ENCODE results near the gene MSLN.

DNA sequence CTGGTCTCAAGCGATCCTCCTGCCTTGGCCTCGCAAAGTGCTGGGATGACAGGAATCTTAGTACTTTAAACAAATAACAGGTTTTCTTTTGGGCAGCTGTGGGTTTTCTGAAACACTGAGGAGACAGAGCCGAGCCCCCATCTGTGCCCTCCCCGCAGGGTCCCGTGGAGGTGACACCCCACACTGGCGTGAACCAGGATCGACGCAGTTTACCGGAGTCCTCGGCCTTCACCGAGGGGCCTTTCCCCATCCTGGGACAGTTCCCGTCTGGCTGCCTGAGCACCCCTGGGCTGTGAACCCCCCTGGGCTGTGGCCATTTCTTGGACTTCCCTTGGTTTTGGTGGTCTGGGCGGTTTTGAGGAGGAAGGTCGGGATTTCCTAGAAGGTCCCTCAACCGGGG lies 55.3 kb downstream of the MSLN start:
- TF ChIP-seq, protein P1, sequence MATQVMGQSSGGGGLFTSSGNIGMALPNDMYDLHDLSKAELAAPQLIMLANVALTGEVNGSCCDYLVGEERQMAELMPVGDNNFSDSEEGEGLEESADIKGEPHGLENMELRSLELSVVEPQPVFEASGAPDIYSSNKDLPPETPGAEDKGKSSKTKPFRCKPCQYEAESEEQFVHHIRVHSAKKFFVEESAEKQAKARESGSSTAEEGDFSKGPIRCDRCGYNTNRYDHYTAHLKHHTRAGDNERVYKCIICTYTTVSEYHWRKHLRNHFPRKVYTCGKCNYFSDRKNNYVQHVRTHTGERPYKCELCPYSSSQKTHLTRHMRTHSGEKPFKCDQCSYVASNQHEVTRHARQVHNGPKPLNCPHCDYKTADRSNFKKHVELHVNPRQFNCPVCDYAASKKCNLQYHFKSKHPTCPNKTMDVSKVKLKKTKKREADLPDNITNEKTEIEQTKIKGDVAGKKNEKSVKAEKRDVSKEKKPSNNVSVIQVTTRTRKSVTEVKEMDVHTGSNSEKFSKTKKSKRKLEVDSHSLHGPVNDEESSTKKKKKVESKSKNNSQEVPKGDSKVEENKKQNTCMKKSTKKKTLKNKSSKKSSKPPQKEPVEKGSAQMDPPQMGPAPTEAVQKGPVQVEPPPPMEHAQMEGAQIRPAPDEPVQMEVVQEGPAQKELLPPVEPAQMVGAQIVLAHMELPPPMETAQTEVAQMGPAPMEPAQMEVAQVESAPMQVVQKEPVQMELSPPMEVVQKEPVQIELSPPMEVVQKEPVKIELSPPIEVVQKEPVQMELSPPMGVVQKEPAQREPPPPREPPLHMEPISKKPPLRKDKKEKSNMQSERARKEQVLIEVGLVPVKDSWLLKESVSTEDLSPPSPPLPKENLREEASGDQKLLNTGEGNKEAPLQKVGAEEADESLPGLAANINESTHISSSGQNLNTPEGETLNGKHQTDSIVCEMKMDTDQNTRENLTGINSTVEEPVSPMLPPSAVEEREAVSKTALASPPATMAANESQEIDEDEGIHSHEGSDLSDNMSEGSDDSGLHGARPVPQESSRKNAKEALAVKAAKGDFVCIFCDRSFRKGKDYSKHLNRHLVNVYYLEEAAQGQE (IDR thresholded peaks at IDR 0.05; ENCODE audit: unreplicated experiment), result no peak
- TF ChIP-seq, protein P2, sequence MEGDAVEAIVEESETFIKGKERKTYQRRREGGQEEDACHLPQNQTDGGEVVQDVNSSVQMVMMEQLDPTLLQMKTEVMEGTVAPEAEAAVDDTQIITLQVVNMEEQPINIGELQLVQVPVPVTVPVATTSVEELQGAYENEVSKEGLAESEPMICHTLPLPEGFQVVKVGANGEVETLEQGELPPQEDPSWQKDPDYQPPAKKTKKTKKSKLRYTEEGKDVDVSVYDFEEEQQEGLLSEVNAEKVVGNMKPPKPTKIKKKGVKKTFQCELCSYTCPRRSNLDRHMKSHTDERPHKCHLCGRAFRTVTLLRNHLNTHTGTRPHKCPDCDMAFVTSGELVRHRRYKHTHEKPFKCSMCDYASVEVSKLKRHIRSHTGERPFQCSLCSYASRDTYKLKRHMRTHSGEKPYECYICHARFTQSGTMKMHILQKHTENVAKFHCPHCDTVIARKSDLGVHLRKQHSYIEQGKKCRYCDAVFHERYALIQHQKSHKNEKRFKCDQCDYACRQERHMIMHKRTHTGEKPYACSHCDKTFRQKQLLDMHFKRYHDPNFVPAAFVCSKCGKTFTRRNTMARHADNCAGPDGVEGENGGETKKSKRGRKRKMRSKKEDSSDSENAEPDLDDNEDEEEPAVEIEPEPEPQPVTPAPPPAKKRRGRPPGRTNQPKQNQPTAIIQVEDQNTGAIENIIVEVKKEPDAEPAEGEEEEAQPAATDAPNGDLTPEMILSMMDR (conservative IDR thresholded peaks at IDR 0.05; ENCODE audit: low read depth in 2 of 2), result no peak
- TF ChIP-seq EZH2 (IDR thresholded peaks at IDR 0.05; ENCODE audit: low read depth, unreplicated experiment) (no peak), POLR2AphosphoS5 (IDR thresholded peaks at IDR 0.05; ENCODE audit: low read depth) (no peak), EZH2phosphoT487 (IDR thresholded peaks at IDR 0.05; ENCODE audit: unreplicated experiment) (no peak), JUNB (IDR thresholded peaks at IDR 0.05; ENCODE audit: unreplicated experiment) (no peak), CREB1 (CRISPR knock-in tag; IDR thresholded peaks at IDR 0.05; ENCODE audit: low read depth) (no peak), NANOG (IDR thresholded peaks at IDR 0.05; ENCODE audit: borderline replicate concordance) (no peak)
- TF ChIP-seq, protein P3, sequence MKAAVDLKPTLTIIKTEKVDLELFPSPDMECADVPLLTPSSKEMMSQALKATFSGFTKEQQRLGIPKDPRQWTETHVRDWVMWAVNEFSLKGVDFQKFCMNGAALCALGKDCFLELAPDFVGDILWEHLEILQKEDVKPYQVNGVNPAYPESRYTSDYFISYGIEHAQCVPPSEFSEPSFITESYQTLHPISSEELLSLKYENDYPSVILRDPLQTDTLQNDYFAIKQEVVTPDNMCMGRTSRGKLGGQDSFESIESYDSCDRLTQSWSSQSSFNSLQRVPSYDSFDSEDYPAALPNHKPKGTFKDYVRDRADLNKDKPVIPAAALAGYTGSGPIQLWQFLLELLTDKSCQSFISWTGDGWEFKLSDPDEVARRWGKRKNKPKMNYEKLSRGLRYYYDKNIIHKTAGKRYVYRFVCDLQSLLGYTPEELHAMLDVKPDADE (IDR thresholded peaks at IDR 0.05), result no peak
